Measurements from ENCODE around the gene SPTBN4.

Gene SPTBN4

GRCh38 chr19:40603389-40604170 is 136.8 kb downstream of the SPTBN4 start:
- DNase-seq (ENCODE audit: low spot score) = peak; percentile 97
- ChIA-PET POLR2A (ENCODE audit: low non-redundant PET) (interaction anchor here (0.5 to 2.6 kb wide), 3 partner anchors 10 to 1039 kb away, joined by 3 to 10 read pairs (median 6); no protein-coding TSS in a partner anchor), CTCF (interaction anchor here (0.6 to 1.8 kb wide), 8 partner anchors 10 to 183 kb away, joined by 3 to 8 read pairs (median 5); no protein-coding TSS in a partner anchor)
- TF ChIP-seq, protein P1, sequence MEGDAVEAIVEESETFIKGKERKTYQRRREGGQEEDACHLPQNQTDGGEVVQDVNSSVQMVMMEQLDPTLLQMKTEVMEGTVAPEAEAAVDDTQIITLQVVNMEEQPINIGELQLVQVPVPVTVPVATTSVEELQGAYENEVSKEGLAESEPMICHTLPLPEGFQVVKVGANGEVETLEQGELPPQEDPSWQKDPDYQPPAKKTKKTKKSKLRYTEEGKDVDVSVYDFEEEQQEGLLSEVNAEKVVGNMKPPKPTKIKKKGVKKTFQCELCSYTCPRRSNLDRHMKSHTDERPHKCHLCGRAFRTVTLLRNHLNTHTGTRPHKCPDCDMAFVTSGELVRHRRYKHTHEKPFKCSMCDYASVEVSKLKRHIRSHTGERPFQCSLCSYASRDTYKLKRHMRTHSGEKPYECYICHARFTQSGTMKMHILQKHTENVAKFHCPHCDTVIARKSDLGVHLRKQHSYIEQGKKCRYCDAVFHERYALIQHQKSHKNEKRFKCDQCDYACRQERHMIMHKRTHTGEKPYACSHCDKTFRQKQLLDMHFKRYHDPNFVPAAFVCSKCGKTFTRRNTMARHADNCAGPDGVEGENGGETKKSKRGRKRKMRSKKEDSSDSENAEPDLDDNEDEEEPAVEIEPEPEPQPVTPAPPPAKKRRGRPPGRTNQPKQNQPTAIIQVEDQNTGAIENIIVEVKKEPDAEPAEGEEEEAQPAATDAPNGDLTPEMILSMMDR (conservative IDR thresholded peaks at IDR 0.05; ENCODE audit: low read depth) = no peak
- H3K27ac ChIP-seq = peak overlapping the region; percentile 99

GRCh38 chr19:40604171-40604646 is 137.4 kb downstream of the SPTBN4 start:
- POLR2A ChIA-PET (ENCODE audit: low non-redundant PET) = interaction anchor here (2.6 kb wide), 1 partner anchor 10 kb away, joined by 10 read pairs; no protein-coding TSS in a partner anchor
- CTCF ChIA-PET = interaction anchor here (0.6 to 1.6 kb wide), 3 partner anchors 10 to 184 kb away, joined by 3 to 7 read pairs (median 4); no protein-coding TSS in a partner anchor
- no peak for DNase-seq (ENCODE audit: low spot score)
- peak overlapping the region; percentile 99 for H3K27ac ChIP-seq
- TF ChIP-seq, protein P1 (conservative IDR thresholded peaks at IDR 0.05; ENCODE audit: low read depth) = no peak

DNA sequence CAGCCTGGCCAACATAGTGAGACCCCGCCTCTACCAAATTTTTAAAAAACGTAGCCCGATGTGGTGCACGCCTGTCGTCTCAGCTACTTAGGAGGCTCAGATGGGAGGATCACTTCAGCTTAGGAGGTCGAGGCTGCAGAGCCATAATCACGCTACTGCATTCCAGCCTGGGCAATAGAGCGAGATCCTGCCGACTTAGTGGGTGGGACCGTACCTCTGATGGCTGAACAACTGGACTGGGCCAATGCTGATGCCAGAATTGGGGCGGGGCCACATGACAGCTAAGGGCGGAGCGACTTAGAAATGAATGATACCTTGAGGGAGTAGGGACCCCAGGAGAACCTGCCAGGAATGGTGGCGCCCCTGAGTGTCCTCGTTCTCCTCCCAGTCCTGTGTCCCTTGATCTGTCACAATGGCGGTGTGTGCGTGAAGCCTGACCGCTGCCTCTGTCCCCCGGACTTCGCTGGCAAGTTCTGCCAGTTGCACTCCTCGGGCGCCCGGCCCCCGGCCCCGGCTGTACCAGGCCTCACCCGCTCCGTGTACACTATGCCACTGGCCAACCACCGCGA is 137.9 kb downstream of the SPTBN4 start:
- CTCF ChIA-PET = interaction anchor here (0.7 to 1.8 kb wide), 3 partner anchors 11 to 48 kb away, joined by 3 to 6 read pairs (median 4); no protein-coding TSS in a partner anchor

GRCh38 chr19:40605216-40605971 is 138.6 kb downstream of the SPTBN4 start:
- ChIA-PET CTCF (interaction anchor here (0.6 to 1.8 kb wide), 4 partner anchors 10 to 47 kb away, joined by 3 to 6 read pairs (median 4); no protein-coding TSS in a partner anchor), POLR2A (ENCODE audit: low non-redundant PET) (interaction anchor here (2.6 kb wide), 1 partner anchor 9 kb away, joined by 10 read pairs; no protein-coding TSS in a partner anchor)
- peak; percentile 91 for DNase-seq (ENCODE audit: low spot score)
- peak overlapping the region; percentile 99 for H3K27ac ChIP-seq
- TF ChIP-seq, protein P1 (conservative IDR thresholded peaks at IDR 0.05; ENCODE audit: low read depth) = peak; percentile 39

More for the DNA sequence above, 137.9 kb downstream of the SPTBN4 start:
- peak overlapping the region; percentile 99 for H3K27ac ChIP-seq
- no peak for DNase-seq (ENCODE audit: low spot score)
- POLR2A ChIA-PET (ENCODE audit: low non-redundant PET) = interaction anchor here (2.6 kb wide), 1 partner anchor 9 kb away, joined by 10 read pairs; no protein-coding TSS in a partner anchor
- TF ChIP-seq, protein P1 (conservative IDR thresholded peaks at IDR 0.05; ENCODE audit: low read depth) = no peak

DNA sequence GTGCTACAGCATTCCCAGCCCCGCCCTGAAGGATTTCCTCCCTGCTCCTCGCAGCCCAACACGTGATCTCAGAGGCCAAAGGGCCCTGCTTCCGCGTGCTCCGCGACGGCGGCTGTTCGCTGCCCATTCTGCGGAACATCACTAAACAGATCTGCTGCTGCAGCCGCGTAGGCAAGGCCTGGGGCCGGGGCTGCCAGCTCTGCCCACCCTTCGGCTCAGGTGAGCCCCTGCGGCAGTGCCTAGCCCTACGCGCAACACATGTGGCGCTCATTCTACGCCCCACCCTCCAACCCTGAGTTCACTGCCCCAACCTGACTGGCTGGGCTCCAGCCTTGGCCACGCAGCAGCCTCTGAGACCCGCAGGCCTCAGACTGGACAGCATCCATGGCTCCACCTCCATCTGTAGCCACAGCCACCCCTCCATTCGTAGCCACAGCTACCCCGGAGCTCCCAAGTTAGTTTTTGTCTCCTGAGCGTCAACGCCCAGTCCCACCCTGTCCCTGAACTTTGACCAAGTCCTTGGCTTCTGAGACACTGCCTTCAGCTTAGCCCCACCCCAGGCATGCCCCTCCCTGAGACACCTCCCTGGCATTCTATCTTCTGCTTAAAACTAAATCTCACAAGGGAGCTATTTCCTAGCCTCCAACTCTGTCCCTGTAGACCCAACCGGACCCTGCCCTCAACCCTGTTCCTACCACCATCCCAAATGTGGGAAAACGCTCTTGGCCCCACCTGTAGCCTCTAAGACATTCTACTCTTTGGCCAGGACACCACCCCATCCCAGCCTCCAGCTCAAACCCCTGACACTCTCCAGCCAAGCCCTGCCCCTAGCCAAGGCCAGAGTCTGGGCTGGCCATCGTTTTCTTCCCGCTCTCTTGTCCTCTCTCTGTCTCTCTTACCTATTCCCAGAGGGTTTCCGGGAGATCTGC is 140.8 kb downstream of the SPTBN4 start:
- CTCF ChIA-PET = interaction anchor here (3.7 kb wide), 1 partner anchor 27 kb away, joined by 18 read pairs; no protein-coding TSS in a partner anchor
- peak overlapping the region; percentile 99 for H3K27ac ChIP-seq
- DNase-seq (ENCODE audit: low spot score) = no peak
- TF ChIP-seq, protein P1 (conservative IDR thresholded peaks at IDR 0.05; ENCODE audit: low read depth) = no peak
- POLR2A ChIA-PET (ENCODE audit: low non-redundant PET) = no interaction called here

All from RWPE1 (cell line).